HepG2 (cell line): ENCODE data around the gene ZNF334. TPM values are rescaled to one million over a fixed set of nuclear protein-coding genes. Genes with fewer than 3 reads are reported as not detected.
A peak's percentile ranks its signal among the peaks of the same experiment; 100 is the strongest.

Experiments
- DNMT3B ChIP-seq: conservative IDR thresholded peaks from 2 replicates; pipeline ENCODE4 v1.6.1; 2016; ENCODE audit warnings: missing biosample characterization, control low read depth
- DRAP1 ChIP-seq: IDR thresholded peaks from 2 replicates; pipeline ENCODE4 v1.6.1; 2016; ENCODE audit warnings: missing genetic modification reagents, missing compliant biosample characterization
- HNF1A ChIP-seq, 2 experiments: sonication (generic) in 1 of 2; formaldehyde crosslinking in 1 of 2; IDR thresholded peaks; 2 replicates each; pipeline versions ENCODE4 v1.4.0 to v1.6.1; 2016 to 2020; ENCODE audit warnings: borderline replicate concordance in 1 of 2, low read depth in 1 of 2, mild to moderate bottlenecking in 1 of 2, missing genetic modification reagents in 1 of 2
- HNRNPL ChIP-seq: fragments of 200-400 bp; formaldehyde crosslinking; IDR thresholded peaks from 2 replicates; pipeline ENCODE4 v1.6.1; 2017; ENCODE audit warnings: mild to moderate bottlenecking, low read depth, low read length
- KDM2A ChIP-seq: sonication (generic); formaldehyde crosslinking; IDR thresholded peaks from 2 replicates; pipeline ENCODE4 v1.4.0; 2020; ENCODE audit warnings: low read depth, missing genetic modification reagents, borderline replicate concordance
- MEIS2 ChIP-seq: sonication (generic); formaldehyde crosslinking; IDR thresholded peaks from 2 replicates; pipeline ENCODE4 v1.9.0; 2021; ENCODE audit warnings: mild to moderate bottlenecking, missing genetic modification reagents
- PATZ1 ChIP-seq: sonication (generic); formaldehyde crosslinking; IDR thresholded peaks from 2 replicates; pipeline ENCODE4 v1.4.0; 2020; ENCODE audit warnings: missing genetic modification reagents
- POLR2G ChIP-seq: fragments of 200-400 bp; formaldehyde crosslinking; IDR thresholded peaks from 2 replicates; pipeline ENCODE4 v1.6.1; 2018; ENCODE audit warnings: mild to moderate bottlenecking, low read depth, low read length, moderate library complexity
- UBTF ChIP-seq: sonication (generic); formaldehyde crosslinking; IDR thresholded peaks from 2 replicates; pipeline ENCODE4 v1.4.0; 2020; ENCODE audit warnings: mild to moderate bottlenecking, missing genetic modification reagents
- YEATS4 ChIP-seq: sonication (generic); formaldehyde crosslinking; IDR thresholded peaks from 2 replicates; pipeline ENCODE4 v1.4.0; 2020; ENCODE audit warnings: missing genetic modification reagents, borderline replicate concordance
- ZBTB7A ChIP-seq: sonication (generic); formaldehyde crosslinking; IDR thresholded peaks from 2 replicates; pipeline ENCODE4 v1.8.0; 2022; ENCODE audit warnings: mild to moderate bottlenecking, missing genetic modification reagents
- ZNF704 ChIP-seq: sonication (generic); formaldehyde crosslinking; IDR thresholded peaks from 2 replicates; pipeline ENCODE4 v1.8.1; 2023; ENCODE audit warnings: mild to moderate bottlenecking, inconsistent platforms, moderate library complexity, missing genetic modification reagents, borderline replicate concordance
- ZNF768 ChIP-seq: sonication (generic); formaldehyde crosslinking; IDR thresholded peaks from 2 replicates; pipeline ENCODE4 v1.4.0; 2020; ENCODE audit warnings: missing genetic modification reagents
- ZSCAN30 ChIP-seq: sonication (generic); formaldehyde crosslinking; IDR thresholded peaks from 2 replicates; pipeline ENCODE4 v1.5.0; 2020; ENCODE audit warnings: mild to moderate bottlenecking, missing genetic modification reagents
- polyA plus RNA-seq, 8 experiments: library from polyadenylated mRNA; depleted of rRNA in 3 of 8; stranded (reverse) in 7 of 8; unstranded in 1 of 8; fragments of >200 nt; fragmentation: Illumina TruSeq in 4 of 8; extraction: Trizol in 4 of 8; gene quantifications; 2 replicates each; pipeline versions ENCODE4 v1.2.1 to v1.2.3, GENCODE V29; 2011 to 2016; ENCODE audit warnings: low read depth in 4 of 8, missing spikeins in 1 of 8, mixed read lengths in 1 of 8; ENCODE audit not compliant: insufficient read depth in 1 of 8
- total RNA-seq, 5 experiments: library from RNA; depleted of rRNA; stranded (reverse); fragments of >200 nt; fragmentation: Illumina TruSeq; extraction: Trizol; gene quantifications; 2 replicates each; pipeline ENCODE4 v1.2.3, GENCODE V29; 2016; ENCODE audit warnings: low read depth in 1 of 5

The ZNF334 gene
- total and polyA plus RNA-seq, 2 of the 13 experiments (the other 11 are each of a cell fraction or from before 2014, with no cell fraction given): 4.8 to 7.8 TPM

GRCh38 chr20:46512943-46513844 lies at the start of gene ZNF334 (continued):
- TF ChIP-seq ZSCAN30 (peak; percentile 57; the same call in 1 of the 2 replicates), ZNF768 (peak; percentile 55; the same call in 1 of the 2 replicates), DRAP1 (peak; percentile 49; the same call in 1 of the 2 replicates), YEATS4 (CRISPR knock-in tag) (peak; percentile 45; the same call in 1 of the 2 replicates), HNF1A (IDR thresholded peaks at IDR 0.05; ENCODE audit: low read depth) (no peak), HNF1A (CRISPR knock-in tag; IDR thresholded peaks at IDR 0.05; ENCODE audit: borderline replicate concordance) (peak; percentile 29; the same call in 1 of the 2 replicates), DNMT3B (CRISPR knock-in tag) (no peak), ZNF704 (CRISPR knock-in tag) (no peak), ZBTB7A (CRISPR knock-in tag) (0 out of 2 replicates have a peak, but pooled peaks have one; percentile 29), MEIS2 (no peak), PATZ1 (CRISPR knock-in tag) (peak; percentile 60; the same call in 1 of the 2 replicates), UBTF (peak; percentile 17; the same call in 1 of the 2 replicates), HNRNPL (0 out of 2 replicates have a peak, but pooled peaks have one; percentile 20), KDM2A (CRISPR knock-in tag) (peak; percentile 69; the same call in 1 of the 2 replicates), POLR2G (peak; percentile 86)
